NCI-H1417 (cell line): ENCODE results near the gene NSG2.
"Not testable (repeated sequence)": the region's sequence is repeated elsewhere in the genome, so short reads cannot be mapped to it uniquely, and the experiment has no call there.

ENCODE experiments used
- DNase-seq, 3 experiments: peaks; one replicate each; lab custom pipeline; 2025; lab: John Stamatoyannopoulos, UW

The NSG2 gene

DNA sequence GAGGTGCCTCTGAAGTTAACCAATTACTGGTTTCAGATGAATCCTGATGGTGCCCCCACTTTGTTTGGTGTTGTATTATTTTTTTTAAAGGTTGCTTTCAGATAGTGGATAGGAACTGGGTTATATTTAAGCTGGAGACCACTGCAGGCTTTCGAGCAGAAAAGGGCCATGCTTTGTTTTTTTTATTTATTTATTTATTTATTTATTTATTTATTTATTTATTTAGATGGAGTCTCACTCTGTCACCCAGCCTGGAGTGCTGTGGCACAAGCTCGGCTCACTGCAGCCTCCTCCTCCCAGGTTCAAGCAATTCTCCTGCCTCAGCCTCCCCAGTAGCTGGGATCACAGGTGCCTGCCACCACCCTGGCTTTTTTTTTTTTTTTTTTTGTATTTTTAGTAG is 57.1 kb downstream of the NSG2 start:
- DNase-seq, result not testable (repeated sequence)

DNA sequence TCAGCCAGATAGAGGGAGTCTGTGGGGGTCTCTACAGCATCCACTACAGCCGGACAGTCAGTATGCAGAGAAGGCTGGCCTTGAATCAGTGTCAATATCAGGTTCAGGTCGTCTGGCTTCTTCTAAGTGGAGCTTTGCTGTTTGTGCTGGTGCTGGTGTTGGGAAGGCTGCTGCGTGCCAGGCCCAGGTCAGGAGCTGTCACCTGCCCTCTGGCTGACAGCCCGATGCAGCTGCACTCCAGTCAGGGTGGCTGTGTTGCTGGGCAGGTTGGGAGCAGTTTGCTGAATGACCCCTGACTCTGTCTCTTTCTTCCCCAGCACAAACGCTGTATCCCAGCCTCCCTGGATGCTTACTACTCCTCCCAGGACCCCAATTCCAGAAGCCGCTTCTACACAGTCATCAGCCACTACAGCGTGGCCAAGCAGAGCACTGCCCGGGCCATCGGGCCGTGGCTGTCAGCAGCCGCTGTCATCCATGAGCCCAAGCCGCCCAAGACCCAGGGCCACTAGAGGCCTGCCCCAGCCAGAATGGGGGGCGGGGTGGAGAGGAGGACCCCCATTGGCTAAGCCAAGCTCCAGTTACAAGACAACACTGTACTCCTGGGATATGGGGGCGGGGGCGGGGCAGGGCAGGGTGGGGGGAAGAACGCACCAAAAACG is 61.6 kb downstream of the NSG2 start:
- no peak for DNase-seq

DNA sequence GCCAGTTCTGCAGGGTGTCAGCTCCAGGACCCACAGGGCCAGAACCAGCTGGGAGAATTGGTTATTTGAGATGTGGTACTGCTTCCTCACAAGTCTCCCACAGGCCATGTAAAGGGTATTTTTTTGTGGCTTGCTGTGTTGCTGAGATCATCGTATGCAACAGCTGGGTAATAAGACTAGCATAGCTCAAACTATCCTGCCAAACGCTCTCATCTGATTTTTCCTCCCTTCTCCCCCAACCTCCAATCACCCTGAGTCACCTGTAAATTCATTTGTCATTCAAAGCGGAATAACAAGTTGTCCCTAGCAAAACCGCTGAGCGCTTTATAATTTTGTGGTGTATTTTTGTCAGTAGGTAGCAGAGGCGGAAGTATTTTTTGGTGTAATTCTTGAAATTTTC is 63.2 kb downstream of the NSG2 start:
- DNase-seq, result no peak

DNA sequence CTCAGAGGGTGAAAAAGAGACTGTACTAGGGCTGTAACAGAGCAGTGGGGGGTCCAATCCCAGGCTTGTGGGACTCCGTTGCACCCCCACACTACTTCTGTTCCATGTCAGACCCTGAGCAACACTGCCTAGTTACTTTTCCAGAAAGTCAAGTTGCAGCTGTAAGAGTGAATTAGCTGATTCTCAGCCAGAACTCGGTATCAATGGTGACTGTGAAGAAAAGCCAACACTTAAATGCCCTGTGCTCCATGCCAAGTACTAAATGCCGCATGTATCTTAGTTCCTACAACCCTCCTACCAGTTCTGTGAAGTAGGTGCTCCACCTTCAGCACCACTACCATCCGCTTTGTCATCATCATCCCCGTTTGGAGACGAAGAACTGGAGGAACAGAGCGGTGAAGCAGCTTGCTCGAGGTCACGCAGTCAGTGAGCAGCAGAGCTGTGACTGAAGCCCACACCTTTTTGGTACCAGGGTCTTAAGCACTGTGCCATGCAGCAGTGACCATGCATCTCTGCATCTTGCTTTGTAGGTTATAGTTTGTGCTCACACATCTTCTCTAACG is 64.3 kb downstream of the NSG2 start:
- no peak for DNase-seq

DNA sequence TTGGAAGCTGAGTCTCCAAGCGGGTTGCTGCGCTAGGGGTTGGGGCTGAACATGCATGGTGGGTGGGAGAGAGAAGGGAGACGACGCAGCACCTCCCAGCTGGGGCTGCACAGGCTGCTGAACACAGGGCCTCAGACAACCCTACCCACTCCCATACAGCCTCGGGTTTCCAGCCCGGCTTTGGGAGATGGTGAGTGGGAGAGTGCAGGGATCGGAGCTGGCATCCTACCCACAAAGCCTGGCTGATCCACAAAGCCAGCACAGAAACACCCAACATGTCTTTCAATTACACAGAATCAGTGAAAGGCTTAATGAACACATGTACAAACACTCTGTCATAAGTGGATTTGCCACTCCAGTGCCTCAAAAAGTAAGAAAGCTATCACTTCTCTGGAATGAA is 64.8 kb downstream of the NSG2 start:
- DNase-seq, result no peak

DNA sequence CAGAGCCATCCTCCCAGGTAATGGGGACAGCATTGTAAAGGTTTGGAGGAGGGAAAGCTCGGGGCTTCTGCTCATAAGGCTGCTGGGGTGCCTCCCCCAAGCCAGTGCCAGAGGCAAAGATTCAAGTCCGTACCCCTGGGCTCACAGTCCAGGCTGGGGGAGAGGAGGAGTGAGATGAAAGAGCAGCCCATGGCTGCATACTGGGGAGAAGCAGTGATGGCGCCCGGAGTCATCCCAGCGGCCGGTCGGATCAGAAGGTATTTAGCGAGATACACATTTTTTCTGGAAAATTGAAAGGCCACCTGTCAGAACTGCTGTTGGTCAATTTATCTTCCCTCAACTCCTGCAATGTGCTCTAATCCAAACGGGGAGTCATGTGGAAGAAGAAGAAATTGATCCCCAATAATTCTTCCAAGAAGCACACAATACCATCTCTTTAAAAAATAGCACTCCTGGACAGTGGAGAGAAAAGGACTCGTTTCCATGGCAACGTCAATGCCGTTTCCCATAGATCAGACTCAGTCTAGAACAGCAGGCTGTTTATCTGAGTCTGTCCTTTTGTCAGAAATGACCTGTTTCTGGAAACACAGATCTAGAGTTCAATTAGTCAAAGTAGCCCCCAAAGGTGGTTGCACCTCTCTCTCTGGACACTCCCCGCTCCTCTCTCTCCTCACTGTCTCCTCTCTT is 65.9 kb downstream of the NSG2 start:
- DNase-seq, result peak in 1 of 3 experiments; percentile 2

DNA sequence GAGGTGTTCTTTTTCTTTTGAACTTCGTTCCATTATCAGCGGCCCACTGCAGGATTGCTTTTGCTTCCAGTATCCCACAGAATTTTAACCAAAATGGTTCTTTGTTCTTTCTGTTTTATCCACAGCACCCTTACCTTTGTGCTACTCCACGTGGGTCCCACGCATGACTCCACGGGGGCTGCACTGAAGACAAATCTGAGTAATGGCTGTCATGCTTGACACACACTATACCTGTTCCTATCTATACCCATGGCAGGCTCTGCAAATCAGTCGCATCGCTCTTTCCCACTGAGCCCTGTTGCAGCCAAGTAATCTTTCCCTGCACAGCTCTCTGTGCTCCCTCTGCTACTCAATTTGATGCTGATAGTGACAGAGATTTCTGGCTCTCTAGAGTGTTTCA is 69.7 kb downstream of the NSG2 start:
- no peak for DNase-seq

DNA sequence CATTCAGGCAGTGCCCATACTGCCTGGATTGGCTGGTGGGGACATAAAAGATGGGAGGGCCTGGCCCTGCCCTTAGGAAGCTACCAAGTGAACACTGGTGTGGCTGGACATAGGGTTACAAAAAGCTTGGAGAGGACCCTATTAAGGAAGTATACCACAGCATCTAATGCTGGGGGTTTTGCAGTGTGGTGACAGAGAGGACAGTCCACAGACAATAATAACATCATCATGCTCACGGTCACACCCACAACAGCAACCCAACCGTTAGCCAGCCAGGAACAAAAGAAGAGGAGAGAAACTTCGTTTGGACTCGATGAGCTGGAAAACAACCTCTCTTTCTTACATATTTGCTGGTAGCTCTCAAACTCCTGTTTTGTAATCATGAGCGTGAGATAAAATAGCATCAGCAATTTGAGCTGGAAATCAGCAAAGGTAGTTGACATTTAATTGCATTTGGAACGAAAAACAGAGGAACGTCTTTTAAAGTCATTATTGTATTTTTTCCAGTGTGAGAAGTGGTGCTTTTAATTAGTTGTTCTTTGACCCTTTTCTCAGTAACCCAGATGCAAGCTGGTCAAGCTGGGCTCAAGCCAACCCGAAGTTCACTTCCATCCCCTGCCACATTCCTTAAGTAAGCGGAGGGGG is 73.4 kb downstream of the NSG2 start:
- DNase-seq, result no peak

DNA sequence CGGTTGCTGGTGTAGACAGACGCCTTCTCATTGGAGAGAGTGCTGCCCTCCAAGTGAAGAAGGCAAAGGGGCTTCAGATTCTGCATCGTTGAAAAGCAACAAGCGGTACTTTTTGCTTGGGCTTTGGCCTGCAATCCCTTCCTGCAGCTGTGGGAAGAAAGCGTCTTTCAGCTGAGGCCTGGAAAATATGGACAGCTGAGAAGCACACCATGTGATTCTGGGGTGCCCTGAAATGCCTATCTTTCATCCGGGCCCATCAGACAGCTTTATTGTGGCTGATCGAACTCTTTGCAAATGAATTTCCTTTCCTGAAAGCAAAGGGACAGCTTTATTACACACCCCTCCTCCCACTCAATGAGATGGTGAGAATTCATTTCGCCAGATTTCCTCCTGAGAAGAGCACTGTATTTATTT is 74.0 kb downstream of the NSG2 start:
- DNase-seq, result no peak

DNA sequence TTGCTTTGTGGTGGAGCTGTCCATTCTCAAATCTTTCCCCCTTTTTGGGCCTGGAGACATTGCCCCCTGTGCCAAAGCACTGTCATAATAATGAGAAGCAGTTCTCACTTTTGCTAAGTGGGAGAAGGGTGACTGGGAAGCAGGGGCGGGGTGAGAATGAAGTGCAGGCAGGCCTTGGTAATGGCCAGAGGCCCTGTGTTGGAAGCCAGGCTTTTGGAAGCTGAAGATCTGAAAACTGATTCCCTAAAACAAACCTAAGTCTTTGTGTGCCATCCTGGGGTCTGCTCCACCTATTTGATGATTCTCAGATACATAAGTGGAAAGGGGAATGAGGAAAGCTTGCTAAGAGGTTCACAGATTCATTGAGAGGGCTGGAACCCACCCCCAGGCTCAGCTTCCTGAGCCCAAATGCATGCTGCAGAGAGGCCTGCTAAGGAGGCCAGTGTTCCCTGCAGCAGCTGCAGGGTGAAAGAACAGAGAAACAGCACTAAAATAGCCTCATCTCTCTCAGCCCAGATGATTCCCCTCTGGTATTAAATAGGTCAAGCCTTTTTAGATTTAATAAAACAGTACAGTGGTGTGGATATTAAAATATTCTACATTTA is 75.0 kb downstream of the NSG2 start:
- no peak for DNase-seq

DNA sequence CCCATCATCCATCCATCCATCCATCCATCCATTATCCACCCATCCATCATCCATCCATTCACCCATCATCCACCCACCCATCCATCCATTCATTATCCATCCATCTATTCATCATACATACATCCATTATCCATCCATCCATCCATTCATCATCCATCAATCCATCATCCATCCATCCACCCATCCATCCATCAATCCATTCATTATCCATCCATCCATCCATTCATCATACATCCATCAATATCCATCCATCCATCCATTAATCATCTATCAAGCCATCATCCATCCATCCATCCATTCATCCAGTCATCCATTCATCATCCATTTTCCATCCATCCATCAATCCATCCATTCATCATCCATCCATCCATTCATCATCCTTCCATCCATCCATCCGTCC is 89.0 kb downstream of the NSG2 start:
- DNase-seq, result no peak

DNA sequence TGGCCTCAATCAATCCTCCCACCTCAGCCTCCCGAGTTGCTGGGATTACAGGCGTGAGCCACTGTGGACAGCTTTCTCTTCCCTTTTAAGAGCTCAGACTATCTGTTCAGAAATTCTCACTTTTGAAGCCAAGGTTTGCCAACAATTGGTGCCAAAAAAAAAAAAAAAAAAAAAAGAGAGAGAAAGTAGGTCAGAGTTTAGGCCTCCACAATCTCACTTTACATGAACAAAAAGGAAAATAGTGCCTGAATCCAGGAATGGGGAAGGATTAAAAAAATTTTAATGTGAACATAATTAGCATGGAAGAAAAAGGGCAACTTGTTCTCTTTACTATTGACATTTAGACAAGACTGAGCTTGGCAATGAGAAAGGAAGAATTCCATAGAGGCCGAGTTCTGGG is 94.1 kb downstream of the NSG2 start:
- DNase-seq, result no peak

DNA sequence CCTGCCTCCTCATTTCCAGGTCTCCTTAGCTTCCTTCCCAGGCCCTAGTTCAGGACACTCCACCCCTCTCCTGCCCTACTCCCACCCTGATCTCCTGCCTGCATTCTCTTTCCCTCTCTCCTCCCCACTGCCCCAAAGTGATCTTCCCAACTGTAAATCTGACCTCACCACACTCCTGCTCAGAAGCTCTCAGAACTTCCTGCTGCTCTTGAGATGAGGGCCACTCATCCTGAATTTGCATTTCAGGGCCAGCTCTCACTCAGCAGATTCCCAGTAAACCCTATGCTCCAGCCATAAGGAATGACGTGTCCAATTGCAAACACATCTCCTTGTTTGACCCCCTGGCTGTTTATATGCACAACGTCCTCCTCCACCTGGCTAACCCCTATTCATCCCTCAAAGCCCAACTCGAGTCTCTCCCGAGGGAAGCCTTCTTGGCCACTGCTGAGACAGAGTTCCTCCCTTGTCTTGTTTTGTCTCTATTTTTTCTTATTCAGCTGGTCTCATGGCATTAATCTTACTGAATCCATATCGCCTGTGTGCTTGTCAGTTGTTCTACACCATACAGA is 95.0 kb downstream of the NSG2 start:
- peak in 1 of 3 experiments; percentile 52 for DNase-seq

DNA sequence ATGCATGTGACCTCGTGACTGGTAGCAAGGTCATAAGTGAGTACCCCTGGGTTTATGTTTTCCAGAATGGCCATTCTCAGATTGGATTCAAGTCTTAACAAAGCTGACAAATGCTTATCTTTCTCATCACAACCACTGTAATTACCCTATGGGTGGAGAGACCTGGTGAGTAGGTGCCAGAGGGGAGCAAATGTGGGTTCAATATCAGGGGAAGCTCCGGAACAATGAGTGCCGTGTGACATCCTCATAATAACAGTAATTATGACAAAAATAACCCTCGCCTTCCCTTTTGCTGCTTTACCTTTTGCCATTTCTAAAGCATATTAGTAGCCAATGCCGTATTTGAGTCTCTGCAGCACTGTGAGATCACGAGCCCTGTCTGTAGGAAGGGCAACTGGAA is 95.9 kb downstream of the NSG2 start:
- peak in 1 of 3 experiments; percentile 15 for DNase-seq

DNA sequence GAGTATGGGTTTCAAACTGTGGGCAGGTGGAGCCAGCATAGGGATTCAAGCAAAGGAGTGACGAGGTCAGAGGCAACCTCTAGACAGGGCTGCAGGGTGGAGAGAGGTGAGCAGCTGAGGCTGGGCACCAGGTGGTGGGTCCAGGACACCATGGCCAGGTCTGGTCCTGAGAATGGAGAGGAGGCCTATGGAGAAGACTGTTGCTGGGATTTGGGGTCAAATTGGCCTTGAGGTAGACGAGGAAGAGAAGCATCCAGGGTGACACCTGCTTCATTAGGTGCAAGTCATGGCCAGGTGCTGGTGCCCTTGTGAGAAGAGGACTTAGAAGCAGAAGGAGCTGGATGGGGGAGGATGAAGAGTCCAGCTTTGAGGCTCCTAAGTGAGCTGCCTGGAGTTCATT is 99.6 kb downstream of the NSG2 start:
- no peak for DNase-seq

DNA sequence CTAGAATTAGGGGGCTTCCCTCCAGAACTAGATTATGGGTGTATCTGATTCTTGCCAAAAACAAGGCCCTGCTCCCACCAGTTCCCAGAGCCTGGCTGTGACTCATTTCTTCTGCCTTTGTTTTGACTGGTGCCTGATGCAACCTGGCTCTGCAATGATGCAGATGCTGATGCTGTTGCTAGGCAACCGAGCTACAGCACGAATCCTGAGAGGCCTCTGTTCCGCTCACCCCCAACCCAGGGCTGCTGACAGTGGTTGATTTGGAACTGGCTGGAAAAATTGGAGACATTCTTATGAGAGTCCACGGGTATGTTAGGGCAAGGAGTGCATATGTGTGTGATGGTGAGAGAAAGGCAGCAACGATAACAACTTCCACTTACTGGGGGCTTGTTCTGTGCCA is 100.3 kb downstream of the NSG2 start:
- peak; percentile 24 to 86 (median 53) for DNase-seq

DNA sequence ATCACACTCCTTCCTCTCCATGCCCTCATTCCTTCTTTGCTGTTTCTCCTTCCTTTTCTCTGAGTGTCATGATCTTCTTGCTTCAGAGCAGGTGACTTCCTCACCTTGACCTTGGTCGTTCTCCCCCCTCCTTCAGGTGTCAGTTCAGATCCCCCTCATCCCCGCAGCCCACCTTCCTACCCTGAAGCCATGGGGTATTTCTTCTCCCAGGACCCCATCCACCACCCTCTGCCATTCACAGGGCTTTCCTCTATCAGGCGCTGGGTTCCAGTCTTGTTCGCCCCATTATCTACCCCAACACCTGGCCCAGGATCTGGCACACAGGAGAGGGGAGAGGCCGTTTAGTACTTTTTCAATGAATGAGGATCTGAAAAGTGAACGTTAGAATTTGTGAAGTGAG is 101.0 kb downstream of the NSG2 start:
- DNase-seq, result no peak

DNA sequence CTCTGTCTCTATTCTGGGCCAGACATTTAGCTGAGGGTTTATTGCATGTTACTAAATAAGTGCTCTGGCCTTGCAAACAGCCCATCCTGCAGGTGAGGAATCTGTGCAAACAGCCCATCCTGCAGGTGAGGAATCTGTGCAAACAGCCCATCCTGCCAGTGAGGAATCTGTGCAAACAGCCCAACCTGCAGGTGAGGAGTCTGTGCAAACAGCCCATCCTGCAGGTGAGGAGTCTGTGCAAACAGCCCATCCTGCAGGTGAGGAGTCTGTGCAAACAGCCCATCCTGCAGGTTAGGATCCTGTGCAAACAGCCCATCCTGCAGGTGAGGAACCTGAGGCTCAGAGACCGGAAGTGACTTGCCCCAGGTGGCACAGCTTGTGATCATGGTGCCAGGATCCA is 101.5 kb downstream of the NSG2 start:
- DNase-seq, result peak in 1 of 3 experiments; percentile 13

DNA sequence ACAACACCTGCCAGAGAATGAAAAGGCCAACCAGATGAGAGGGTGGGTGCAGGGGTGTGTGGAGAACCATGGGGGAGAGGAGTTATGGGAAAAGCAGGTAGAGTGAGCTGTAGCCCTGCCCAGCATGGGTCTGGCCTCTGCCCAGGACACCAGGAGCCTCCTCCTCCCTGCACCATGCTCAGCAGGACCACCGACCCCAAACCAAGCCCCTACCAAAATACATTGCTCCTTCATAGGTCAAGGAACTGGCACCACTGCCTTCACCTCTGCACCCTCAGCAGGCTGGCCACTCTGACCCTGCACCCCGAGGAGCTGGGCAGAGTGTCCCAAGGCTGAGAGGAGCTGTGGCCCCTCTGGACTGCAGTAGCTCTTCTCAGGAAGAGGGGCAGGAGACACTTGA is 102.0 kb downstream of the NSG2 start:
- no peak for DNase-seq

DNA sequence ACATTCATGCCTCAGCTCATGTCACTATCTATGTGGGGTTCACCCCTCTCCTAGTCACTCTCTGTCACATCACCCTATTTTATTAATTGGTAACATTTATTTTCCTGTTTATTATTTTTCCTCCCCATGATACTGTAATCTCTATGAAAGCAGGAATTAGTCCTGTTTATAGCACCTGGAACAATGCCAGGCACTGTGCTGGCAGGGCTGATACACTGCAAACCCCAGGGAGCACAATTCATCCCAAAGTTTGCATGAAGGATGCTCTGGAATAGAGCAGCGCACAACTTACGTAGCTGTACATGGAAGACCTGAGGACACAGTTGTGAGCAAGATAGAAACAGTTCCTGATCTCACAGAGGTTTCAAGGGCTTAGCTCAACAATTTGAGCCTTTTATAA is 103.2 kb downstream of the NSG2 start:
- DNase-seq, result peak in 1 of 3 experiments; percentile 2

DNA sequence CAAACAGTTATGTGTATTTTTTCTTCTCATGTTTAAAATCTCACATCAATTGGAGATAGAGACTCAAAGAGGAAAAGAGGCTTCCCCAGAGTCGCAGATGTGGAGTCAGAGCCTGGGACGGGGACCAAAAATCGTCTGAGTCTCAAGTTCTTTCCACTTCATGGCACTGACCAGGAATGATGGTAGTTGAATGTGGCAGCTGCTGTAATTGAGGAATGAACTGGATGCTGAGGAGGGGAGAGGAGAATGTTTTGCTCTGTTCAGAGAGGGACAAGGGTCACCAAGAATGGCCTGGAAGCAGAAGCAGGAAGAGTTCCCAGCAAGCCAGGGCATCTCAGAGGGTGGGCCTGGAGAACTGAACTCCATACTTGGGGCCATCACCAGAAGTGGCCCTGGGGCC is 103.9 kb downstream of the NSG2 start:
- no peak for DNase-seq

DNA sequence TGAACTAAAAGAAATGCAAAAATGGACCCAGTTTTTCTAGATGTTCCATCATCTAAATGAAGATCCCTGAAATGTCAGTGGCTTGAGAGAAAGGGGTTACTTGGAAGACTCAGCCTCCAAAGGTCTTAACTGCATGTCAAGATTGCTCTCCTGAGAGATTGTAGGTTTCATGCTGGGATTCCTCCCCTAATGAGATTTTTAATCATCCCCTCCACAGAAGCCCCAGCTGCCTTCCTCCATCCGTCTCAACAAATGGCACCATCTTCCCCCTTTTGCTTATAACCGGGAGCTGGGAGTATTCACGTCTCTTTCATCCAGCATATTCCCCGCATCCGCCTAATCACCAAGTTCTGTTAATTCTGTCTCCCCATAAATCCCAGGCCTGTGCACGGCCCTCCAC is 104.5 kb downstream of the NSG2 start:
- no peak for DNase-seq
